NCI-H128 (cell line): ENCODE measurements around the gene SP5.
"Not testable (repeated sequence)": the region's sequence is repeated elsewhere in the genome, so short reads cannot be mapped to it uniquely, and the experiment has no call there.

ENCODE experiments used
- DNase-seq: peaks from one replicate; lab custom pipeline; 2025; ENCODE audit not compliant: unreplicated experiment; lab: John Stamatoyannopoulos, UW

The SP5 gene

DNA sequence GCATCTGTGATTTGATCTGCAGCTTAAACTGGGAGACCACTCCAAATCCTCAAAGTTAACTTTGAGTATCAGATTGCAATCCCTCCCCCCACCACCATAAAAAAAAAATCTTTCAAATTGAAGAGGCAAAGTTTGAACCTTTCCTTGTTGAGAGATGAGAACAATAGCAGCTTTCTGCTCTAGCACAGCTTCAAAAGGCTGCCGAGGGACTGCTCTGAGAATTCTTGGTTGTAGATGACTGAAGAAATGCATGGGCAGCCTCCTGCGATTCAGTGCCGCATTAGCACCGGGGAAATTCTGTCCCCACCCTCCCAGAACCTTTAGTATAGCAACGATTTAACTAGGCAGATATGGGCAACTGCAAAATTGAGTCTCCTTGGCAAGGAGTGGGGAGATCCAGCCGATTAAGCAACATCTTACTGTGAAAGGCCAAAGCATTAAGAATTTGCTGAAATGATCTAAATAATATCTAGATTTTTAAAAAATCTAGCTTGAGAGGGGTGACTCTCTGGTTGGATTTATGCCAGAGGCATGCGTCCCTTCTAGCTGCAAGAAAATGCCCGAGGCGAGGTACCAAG, 3.9 kb upstream of the SP5 start:
- DNase-seq = no peak

DNA sequence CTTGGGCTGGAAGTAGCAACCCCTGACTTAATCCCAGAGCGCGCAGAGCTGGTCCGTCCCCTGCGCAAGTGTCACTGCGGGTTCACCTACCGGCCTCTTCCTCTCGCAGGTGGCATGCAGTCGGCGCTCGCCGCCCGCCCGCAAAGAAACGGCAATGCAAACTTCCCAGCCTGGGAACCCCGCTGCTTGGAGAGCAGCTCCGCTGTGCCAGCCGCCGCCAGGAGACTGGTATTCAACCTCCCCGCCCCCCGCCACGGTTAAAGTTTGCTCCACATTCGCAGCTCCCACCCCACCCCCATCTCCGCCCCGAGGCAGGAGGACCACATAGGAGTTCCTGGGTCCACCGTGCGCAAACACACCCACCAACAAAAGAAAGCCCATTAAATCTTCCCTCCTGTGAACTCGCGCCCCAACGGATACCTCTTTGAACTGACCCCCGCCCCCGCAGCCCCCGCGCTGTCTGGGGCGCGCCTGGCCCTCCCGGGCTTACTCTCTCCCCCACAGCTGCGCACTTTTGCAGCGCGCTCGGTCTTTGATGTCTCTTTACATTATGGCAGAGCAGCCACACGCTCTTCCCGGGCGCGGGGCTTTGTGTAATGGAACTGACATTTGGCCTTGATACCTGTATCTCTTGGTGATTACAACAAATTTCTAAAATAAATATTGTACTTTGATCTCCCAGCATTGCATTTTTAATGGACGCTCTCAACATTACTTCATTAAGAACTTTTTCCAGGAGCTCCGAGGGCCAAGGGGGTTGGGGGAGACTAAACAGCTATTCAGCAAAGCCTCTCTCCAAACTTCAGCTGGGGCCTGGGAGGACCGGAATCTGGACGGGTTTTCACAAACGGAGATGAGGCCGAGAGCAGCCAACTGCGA, 3.1 kb upstream of the SP5 start:
- no peak for DNase-seq

DNA sequence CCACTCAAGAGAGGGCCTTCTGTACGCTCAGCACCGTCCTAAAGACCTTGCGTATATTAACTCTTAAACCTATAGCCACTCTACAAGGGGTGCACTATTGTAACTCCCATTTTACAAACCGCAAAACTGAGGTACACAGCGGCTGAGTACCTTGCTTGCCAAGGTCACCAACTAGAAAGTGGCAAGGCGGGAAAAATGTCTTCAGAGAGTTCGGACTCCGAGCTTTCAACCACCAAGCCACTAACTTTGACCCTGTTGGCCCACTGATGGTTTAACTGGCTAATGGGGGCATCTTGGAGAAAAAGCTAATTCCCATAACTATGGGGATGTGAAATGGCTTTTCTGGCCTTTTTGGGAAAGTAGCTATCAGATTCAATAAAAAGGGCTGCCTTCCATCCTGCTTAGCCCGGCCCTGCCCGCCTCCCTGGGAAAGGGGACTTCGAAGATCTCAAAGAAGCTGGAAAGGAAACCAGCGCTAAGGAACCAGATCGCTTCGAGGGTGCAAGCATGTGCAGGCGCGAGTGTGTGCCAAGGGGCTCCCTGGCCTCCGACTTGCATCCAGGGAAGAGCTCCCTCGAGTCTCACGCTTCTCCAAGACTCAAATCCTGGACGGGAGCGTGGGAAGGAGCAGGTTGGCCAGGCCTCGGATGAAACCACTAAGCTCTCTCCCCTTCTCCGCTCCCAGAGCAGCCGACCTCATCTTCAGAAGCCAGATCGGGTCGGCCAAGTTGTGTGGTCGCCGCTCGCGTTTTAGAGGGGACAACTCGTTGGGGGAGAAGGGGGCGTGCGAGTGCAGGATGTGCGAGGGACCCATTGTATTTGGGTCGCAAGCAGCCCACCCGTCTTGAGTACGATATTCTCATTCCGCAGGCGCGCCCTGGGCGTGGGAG, 2.2 kb upstream of the SP5 start:
- no peak for DNase-seq

DNA sequence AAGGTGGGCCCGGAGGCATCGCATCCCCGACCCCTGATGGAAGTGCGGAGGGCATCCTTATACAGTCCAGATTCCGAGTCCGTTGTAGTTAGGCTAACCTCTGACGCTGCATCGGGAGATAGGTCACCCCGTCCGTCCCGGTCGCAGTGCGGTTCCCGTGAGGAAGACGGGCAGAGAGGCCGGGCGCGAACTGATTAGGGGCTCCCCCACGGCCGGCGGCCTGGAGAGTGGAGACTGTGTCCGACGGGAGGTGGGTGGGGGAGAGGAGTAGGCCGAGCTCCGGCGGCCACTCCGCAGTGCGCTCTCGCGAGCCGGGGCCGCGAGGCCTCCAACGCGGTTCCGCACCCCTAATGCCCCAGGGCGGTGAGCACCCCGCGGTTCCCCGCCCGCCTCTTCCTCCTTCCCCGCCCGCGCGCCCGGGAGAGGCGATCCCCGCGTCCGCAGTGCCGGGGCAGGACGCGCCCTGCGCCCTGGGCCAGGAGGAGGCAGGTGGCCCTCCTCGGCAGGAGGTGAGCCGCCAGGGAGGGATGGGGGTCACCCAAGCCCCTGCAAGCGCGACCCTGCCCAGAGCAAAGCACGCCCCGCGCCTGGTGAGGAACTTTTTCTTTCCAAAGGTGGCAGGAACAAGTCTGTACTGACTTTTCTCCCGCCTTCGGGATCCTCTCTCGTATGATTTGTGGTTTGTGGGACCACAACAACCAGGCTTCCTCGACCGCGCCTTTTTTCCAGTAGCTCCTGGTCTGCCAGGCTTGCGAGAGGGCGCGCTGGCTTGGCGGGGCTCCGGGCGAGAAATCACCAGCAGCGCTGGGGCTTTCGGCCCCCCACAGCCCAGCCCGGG, 1.4 kb upstream of the SP5 start:
- no peak for DNase-seq

DNA sequence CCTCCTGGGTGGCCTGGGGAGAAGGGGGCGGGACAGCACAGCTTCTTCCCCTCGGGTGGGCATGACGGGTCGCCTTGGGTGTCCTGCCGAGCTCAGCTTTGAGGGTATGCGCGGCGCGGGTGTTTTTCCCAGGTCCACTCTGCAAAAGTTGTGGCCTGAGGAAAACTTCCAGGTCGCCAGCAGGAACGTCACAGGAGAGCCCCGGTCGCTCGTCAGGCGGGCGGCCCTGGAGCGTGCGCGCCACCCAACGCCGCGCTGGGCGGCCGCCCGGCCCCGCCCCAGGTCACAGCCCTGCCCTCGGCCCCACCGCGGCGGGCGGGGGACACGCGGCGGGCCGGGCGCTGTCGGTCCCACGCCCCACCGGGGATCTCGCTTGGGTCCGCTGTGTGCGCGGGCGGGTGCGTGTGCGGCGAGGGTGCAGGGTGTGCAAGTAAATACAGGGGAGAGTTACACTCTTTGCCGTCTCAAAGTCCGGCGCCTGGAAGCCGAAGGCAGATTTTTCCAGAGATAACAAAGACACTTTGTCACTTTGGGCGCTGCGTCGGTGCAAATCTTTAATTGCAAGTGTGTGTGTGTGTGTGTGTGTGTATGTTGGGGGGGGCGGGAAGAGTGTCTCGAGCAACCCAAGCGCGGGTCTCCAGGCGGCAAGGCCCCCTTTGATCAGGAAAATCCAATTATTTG, 616 bp upstream of the SP5 start:
- DNase-seq = no peak

DNA sequence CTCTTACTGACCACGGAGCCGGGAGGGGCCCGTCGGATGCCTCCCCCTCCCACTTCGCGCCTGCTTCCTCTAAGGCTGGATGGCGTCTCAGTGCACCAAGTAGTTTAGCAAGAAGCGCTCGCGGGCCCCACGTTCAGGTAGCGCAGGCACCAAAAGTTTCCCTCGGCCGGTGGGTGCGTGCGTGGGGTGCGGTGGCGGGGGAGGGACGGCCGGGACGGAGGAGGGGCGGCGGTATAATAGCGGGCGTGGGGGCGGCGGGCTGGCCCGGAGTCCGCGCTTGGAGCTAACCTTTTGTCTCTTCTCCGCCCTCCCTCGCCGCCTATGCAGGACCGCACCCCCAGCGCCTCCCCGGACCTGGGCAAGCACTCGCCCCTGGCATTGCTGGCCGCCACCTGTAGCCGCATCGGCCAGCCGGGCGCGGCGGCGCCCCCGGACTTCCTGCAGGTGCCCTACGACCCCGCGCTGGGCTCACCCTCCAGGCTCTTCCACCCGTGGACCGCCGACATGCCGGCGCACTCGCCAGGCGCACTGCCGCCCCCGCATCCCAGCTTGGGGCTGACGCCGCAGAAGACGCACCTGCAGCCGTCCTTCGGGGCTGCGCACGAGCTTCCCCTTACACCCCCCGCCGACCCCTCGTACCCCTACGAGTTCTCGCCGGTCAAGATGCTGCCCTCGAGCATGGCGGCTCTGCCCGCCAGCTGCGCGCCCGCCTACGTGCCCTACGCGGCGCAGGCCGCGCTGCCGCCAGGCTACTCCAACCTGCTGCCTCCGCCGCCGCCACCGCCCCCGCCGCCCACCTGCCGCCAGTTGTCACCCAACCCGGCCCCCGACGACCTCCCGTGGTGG, 1.0 kb downstream of the SP5 start:
- DNase-seq = no peak

DNA sequence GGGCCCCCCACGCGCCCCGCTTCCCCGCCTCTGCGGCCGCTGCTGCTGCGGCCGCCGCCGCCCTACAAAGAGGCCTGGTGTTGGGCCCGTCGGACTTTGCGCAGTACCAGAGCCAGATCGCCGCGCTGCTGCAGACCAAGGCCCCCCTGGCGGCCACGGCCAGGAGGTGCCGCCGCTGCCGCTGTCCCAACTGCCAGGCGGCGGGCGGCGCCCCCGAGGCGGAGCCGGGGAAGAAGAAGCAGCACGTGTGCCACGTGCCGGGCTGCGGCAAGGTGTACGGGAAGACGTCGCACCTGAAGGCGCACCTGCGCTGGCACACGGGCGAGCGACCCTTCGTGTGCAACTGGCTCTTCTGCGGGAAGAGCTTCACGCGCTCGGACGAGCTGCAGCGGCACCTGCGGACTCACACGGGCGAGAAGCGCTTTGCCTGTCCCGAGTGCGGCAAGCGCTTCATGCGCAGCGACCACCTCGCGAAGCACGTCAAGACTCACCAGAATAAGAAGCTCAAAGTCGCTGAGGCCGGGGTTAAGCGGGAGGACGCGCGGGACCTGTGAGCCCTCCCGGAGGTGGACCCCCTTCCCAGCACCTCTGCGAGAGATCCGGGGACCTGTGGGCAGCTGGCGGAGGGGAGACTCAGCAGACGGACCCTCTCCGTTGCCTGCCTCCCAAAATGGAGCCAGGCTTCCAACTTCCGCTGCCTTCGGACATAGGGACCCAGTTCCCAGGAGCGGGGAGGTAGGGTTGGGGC, 1.9 kb downstream of the SP5 start:
- DNase-seq = no peak

DNA sequence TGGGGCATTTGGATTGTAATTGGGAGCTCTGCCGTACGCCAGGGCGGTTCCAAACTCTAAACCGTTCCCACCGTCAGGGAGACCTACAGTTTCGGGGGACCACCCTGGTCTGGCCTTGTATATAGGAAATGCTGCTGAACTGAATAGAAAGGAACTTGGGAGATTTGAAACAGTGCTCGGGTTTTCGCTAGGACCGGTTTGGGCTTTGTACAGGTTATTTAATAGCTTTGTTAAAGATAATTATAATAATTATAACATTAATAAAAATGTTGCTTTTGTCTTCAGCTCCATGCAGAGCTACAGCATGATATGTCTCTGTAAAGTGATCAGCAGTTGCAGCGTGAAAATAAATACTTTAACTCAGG, 2.4 kb downstream of the SP5 start:
- no peak for DNase-seq

DNA sequence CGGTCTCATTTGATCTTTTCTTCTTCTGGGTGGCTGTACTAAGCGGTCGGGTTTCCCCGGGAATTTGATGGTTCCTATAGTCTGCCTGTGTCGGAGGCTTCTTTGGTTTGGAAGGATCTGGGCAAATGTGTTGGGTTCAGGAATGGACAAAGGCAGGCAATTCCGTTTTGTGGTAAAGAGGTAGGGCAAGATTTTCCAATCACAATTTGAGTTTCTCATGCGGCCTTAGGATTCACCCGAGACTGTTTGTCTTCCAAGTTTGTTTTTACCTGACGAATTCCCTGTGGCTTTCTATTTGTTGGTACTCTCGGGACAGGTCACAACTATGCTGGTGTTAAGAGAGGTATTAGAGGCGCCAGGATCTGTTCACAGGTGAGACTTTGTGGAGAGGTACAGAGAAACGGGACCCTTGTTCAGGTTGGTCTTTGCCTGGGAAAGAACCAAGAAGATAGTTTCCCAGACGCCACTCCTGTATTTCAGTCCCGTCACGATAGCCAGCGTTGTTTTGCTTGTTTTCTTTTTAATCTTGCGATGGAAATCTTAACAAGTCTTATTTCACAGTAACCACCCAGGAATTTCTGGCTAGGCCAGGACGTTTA, 3.0 kb downstream of the SP5 start:
- DNase-seq = no peak

DNA sequence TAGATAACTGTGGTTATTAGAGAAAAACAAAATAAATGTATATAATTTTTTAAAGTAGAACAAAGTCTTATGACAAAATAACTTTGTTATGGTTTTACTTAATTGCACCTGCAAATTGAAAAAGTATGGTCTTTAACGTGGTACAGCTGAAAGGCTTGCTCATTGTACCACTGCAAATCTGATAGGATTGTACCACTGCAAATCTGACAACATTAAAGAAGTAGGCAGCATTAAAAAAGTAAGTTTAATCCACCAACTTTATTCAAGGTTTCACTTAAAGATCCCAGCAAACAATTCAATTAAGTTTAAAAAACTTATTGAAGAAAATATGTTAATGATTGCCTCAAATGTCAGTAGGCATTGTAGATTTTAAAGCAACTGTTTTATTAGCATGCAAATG, 4.7 kb downstream of the SP5 start:
- no peak for DNase-seq

DNA sequence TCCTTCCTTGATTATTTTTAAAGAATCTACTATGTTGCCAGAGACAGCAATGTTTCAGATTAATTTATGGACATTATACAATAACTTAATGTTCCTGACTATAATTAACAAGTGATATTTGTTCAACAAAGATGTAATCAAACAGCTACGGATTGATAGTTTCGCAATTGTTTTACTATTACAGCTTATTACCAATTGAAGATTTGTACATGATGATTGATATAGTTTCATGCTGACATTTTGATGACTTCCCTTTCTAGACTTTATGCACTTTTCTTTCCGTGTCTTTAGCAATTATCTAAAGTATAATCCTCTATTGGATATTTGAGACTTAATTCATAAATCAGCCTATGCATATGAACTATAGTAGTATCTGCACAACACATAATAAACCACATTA, 6.5 kb downstream of the SP5 start:
- DNase-seq = no peak

DNA sequence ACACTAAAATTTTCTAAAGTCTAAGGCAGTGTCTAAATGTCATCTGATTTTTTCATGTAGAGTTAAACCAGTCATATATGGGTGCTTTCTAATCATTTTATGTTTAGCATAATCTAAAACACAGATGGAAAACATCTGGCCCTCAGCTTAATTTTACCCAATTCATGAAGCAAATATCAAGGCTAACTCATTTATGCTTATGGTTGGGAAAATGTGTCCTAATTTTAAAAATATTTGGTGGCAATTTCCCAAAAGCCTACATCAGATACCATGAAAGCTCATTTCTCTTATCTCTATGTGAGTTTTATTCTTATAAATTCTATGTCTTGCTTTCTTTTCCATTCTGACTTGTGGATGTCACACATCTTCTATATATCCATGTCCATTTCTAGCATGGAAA, 7.2 kb downstream of the SP5 start:
- no peak for DNase-seq

DNA sequence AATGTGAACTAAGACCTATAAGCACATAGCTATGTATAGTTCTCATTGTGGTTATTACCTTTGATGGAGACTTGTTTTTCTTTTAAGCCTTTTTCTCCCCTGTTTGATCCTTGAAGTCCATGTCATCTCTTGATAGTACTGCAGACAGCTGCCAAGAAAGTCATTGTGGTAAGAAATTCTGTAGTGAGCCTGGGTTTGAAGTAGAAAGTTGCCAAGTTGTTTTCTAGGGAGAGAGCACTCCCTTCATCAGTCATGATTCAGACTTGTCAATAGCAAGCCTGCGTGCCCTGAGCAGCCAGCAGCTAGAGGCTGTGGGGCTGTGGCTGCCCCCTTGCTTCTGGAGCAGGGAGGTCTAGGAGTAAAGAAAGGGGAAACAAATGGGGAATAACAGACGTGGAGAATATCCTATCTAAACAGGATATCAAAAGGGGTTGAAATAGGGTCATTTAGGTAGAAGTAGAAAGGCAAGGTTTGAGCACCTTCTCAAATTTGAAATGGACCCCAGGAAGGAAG, 8.4 kb downstream of the SP5 start:
- DNase-seq = no peak

DNA sequence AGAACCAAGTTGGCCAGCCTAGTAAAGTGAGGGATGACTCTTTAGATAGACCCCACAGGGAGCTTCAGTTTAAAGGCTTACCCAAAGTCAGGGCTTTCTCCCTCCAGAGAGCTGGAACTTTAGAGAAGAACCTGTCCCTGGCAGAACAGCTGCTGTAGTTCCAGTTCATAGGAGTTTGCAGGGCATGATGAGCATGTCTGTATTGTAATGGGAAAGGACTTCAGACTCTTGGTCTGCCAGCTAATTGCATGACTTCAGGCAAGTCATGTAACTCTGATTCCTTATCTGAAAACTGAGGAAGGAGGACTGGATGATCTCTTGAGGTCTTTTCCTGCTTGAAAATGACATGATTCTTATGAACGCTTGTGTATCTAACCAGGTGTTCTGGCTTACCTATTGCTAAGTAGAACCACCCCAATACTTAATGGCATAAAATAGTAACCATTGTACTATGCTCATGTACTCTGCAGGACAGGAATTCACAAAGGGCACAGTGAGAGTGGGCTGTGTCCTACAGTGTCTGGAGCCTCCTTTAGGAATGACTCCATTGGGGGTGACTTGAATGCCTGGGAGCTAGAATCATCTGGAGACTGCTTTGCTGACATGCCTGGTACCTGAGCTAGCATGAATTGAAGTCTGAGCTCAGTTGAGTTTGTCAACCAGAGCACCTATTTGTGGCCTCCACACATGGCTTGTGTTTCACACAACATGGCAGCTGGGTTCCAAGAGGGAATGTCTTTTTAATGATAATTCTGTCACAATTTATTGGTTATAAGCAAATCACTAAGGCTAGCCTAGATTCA, 18.9 kb downstream of the SP5 start:
- DNase-seq = no peak

DNA sequence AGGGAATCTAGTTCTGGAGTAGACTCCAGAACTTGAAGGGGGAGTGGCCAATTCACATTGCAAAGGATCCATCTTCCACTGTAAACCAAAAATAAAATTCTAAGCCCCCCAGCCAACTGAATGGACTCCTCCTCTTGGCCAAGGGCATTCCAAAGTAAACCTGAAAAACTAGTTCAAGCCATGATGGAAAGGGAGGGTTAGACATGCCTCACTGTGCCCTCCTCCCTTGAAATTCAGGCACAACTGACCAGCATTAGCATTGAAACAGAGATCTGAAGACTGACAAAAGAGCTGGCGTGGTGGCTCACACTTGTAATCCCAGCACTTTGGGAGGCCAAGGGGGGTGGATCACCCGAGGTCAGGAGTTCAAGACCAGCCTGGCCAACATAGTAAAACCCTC, 19.5 kb downstream of the SP5 start:
- not testable (repeated sequence) for DNase-seq

DNA sequence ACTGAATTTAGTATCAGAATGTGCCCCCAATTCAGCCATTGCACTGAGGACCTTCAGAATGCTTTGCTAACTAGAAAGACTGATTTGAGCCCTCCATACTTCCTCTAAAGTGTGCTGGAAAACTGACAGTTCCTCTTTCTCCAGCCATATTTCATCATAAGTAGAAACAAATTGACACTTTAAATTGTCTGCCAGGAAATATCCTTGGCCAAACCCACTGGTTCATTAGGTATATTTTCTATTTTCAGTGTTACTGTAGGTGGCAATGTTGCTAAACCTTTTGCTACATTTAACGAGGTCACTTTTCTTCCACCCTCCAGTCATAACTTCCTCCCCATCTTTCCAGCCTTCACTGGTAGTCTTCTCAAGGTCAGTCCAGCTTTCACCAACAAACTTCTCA, 21.5 kb downstream of the SP5 start:
- DNase-seq = no peak

DNA sequence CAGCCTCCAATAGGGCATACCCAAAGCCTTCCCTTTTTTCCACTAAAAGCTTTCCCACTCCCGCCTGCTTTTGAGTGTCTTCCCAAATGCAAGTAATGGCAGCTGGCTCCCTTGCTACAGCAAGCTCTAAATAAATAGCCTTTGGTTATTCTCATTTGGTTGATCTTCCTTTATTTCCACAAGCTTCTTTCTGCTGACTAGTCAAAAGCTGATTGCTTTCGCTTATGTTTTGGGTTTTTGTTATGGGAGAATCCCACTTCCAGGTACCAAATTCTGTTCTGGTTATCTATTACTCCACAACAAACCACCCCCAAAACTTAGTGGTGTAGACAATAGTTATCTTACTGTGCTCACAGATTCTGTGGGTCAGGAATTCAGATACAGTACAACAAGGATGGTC, 22.3 kb downstream of the SP5 start:
- no peak for DNase-seq
